Endothelial cell of umbilical vein (primary cell): ENCODE data around the gene TTI1. TPM values are rescaled to one million over a fixed set of nuclear protein-coding genes. Genes with fewer than 3 reads are reported as not detected.

ENCODE experiments used
- BruUV-seq: library from RNA; stranded (reverse); fragments of 400-500 nt; replicated peaks from 2 replicates; lab custom pipeline; 2021; lab: Mats Ljungman, UMichigan
- CTCF ChIA-PET: fragments of 300-600, 350-600 bp; sonication (Branson Sonifier 250); formaldehyde crosslinking; loops from one replicate; lab custom pipeline; 2021; ENCODE audit warnings: antibody characterized with exemption, inconsistent platforms; lab: Charles Lee
- POLR2A ChIA-PET: fragments of 300-600, 350-600 bp; sonication (Branson Sonifier 250); formaldehyde crosslinking; loops from one replicate; lab custom pipeline; 2021; ENCODE audit warnings: antibody characterized with exemption, inconsistent platforms; lab: Charles Lee
- DNase-seq: peaks from one replicate; pipeline ENCODE4 v3.0.0-alpha.2; 2011; ENCODE audit warnings: low read depth, low spot score
- FAIRE-seq: peaks from 2 replicates; lab custom pipeline; 2011; peaks lifted over from hg19 to GRCh38; lab: Jason Lieb, UNC
- H2AFZ ChIP-seq: 2 replicates; pipeline ENCODE4 v1.6.0; 2012; ENCODE audit warnings: low read depth, low read length, control low read depth, inconsistent platforms
- H3K27ac ChIP-seq: 2 replicates; pipeline ENCODE4 v1.5.1; 2011; ENCODE audit warnings: low read depth, mild to moderate bottlenecking, control low read depth, low read length, moderate library complexity; ENCODE audit not compliant: insufficient read depth
- H3K27me3 ChIP-seq, 2 experiments: 2 replicates each; pipeline versions ENCODE4 v1.6.0 to v1.6.1; 2011; ENCODE audit warnings: low read length in 2 of 2, mixed read lengths in 1 of 2; ENCODE audit not compliant: control insufficient read depth in 2 of 2, insufficient read depth in 2 of 2
- H3K36me3 ChIP-seq, 2 experiments: 2 replicates in 1 of 2; 3 replicates in 1 of 2; pipeline ENCODE4 v1.5.1; 2011; ENCODE audit warnings: low read length in 2 of 2, mild to moderate bottlenecking in 1 of 2, moderate library complexity in 1 of 2; ENCODE audit not compliant: control insufficient read depth in 2 of 2, insufficient read depth in 2 of 2; ENCODE audit errors: extremely low read depth in 1 of 2
- H3K4me1 ChIP-seq: 3 replicates; pipeline ENCODE4 v1.5.1; 2011; ENCODE audit warnings: mild to moderate bottlenecking, low read length; ENCODE audit not compliant: control insufficient read depth, insufficient read depth; ENCODE audit errors: extremely low read depth
- H3K4me2 ChIP-seq: 2 replicates; pipeline ENCODE4 v1.6.1; 2011; ENCODE audit warnings: low read length, control low read depth, mixed read lengths; ENCODE audit not compliant: insufficient read depth
- H3K4me3 ChIP-seq, 3 experiments: fragments of 200-600 bp in 1 of 3; sonication (generic), shearing (Covaris generic) in 1 of 3; replicated peaks in 1 of 3; 2 replicates each; pipeline ENCODE4 v1.5.1; 2011 to 2016; ENCODE audit warnings: control low read depth in 3 of 3, low read length in 3 of 3, mild to moderate bottlenecking in 2 of 3, inconsistent platforms in 1 of 3, low read depth in 1 of 3, moderate library complexity in 1 of 3; ENCODE audit not compliant: insufficient read depth in 1 of 3
- H3K79me2 ChIP-seq: 2 replicates; pipeline ENCODE4 v1.6.0; 2012; ENCODE audit warnings: low read length, inconsistent platforms; ENCODE audit not compliant: control insufficient read depth, insufficient read depth
- H3K9ac ChIP-seq: replicated peaks from 2 replicates; pipeline ENCODE3; 2011; ENCODE audit warnings: low read length, control low read depth; ENCODE audit not compliant: insufficient read depth; ENCODE audit errors: extremely low read depth
- H3K9me1 ChIP-seq: replicated peaks from 3 replicates; pipeline ENCODE4 v1.6.0; 2011; ENCODE audit warnings: mild to moderate bottlenecking, low read length; ENCODE audit not compliant: control insufficient read depth, insufficient read depth; ENCODE audit errors: extremely low read depth
- H3K9me3 ChIP-seq: replicated peaks from 2 replicates; pipeline ENCODE4 v1.5.1; 2012; ENCODE audit warnings: low read length, inconsistent platforms; ENCODE audit not compliant: control insufficient read depth, insufficient read depth
- H4K20me1 ChIP-seq: replicated peaks from 2 replicates; pipeline ENCODE3; 2011; ENCODE audit warnings: mild to moderate bottlenecking, low read length; ENCODE audit not compliant: control insufficient read depth, insufficient read depth; ENCODE audit errors: extremely low read depth
- CTCF ChIP-seq, 2 donors: IDR thresholded peaks; 1 replicate in 1 of 2; 2 replicates in 1 of 2; pipeline ENCODE4 v1.5.1; 2011; ENCODE audit warnings: low read length in 2 of 2, mild to moderate bottlenecking in 2 of 2, moderate library complexity in 2 of 2, control low read depth in 1 of 2, inconsistent platforms in 1 of 2, low read depth in 1 of 2; ENCODE audit not compliant: insufficient read depth in 1 of 2; ENCODE audit errors: extremely low read depth in 1 of 2
- FOS ChIP-seq: IDR thresholded peaks from 2 replicates; pipeline ENCODE4 v1.6.1; 2011; ENCODE audit warnings: mild to moderate bottlenecking, low read length, moderate library complexity, borderline replicate concordance; ENCODE audit not compliant: insufficient read depth
- GATA2 ChIP-seq: IDR thresholded peaks from 2 replicates; pipeline ENCODE4 v1.7.0; 2011; ENCODE audit warnings: low read depth, mild to moderate bottlenecking, moderate library complexity, mixed read lengths, low read length; ENCODE audit not compliant: insufficient read length, insufficient read depth
- JUN ChIP-seq: IDR thresholded peaks from 2 replicates; pipeline ENCODE4 v1.6.1; 2011; ENCODE audit warnings: borderline replicate concordance, low read depth; ENCODE audit not compliant: insufficient read length, insufficient read depth
- MAX ChIP-seq: IDR thresholded peaks from 2 replicates; pipeline ENCODE4 v1.6.1; 2011; ENCODE audit not compliant: insufficient read depth, insufficient read length
- MYC ChIP-seq: IDR thresholded peaks from one replicate; pipeline ENCODE4 v1.6.1; 2011; ENCODE audit warnings: mild to moderate bottlenecking, low read depth, low read length
- POLR2A ChIP-seq: IDR thresholded peaks from 2 replicates; pipeline ENCODE4 v1.6.1; 2012; ENCODE audit warnings: low read depth, mild to moderate bottlenecking, control low read depth, low read length
- dilution Hi-C: fragments of 300-500 bp; cut with MboI; formaldehyde crosslinking; loops from one replicate; pipeline ENCODE4 v1.15.0; 2019; ENCODE audit warnings: low sequenced_read_pairs; ENCODE audit not compliant: extremely low pct_ligation_motif_present
- intact Hi-C: fragments of 100-400 bp; cut with micrococcal nuclease; formaldehyde crosslinking; loops from one replicate; pipeline ENCODE4 v1.10.0; 2022
- polyA plus RNA-seq, 4 experiments: library from polyadenylated mRNA; depleted of rRNA in 3 of 4; stranded (reverse) in 3 of 4; unstranded in 1 of 4; fragments of >200 nt; gene quantifications; 2 replicates each; pipeline versions ENCODE4 v1.2.1 to v1.2.3, GENCODE V29; 2011 to 2012; ENCODE audit warnings: missing spikeins in 1 of 4
- total RNA-seq: library from RNA; stranded (reverse); gene quantifications from 2 replicates; pipeline ENCODE4 v1.2.3, GENCODE V29; 2021

Gene TTI1
- total and polyA plus RNA-seq, 2 donors (not counting 3 experiments of a cell fraction or from before 2014, with no cell fraction given), result 13.2 to 23.2 TPM

GRCh38 chr20:38061109-38061508, 27.9 kb upstream of the TTI1 start:
- no TSS peak for BruUV-seq
- dilution Hi-C loops (no loop called here), intact Hi-C loops (no loop called here)

More at GRCh38 chr20:38061109-38061508, 27.9 kb upstream of the TTI1 start:
- Histone ChIP-seq H2AFZ (no peak overlapping the region), H3K27ac (no peak overlapping the region), H3K9ac (no peak overlapping the region), H3K27me3 (no peaks in the 10 kb centered on the region), H3K4me3 (no peak overlapping the region), H3K9me1 (no peaks in the 10 kb centered on the region), H3K79me2 (peaks cover 3% of the 10 kb centered on the region), H3K9me3 (no peaks in the 10 kb centered on the region), H4K20me1 (no peaks in the 10 kb centered on the region), H3K4me2 (no peak overlapping the region), H3K4me1 (peaks cover 17% of the 10 kb centered on the region), H3K36me3 (peaks cover 11 to 15% of the 10 kb centered on the region in 2 experiments)
- DNase-seq, result no peak
- ChIA-PET CTCF (interaction anchor here (0.9 to 5.9 kb wide), 7 partner anchors 9 to 497 kb away, joined by 3 to 130 read pairs (median 5); no protein-coding TSS in a partner anchor), POLR2A (no interaction called here)
- TF ChIP-seq MYC (no peak), POLR2A (no peak), GATA2 (no peak), MAX (no peak), JUN (no peak), CTCF (IDR thresholded peaks at IDR 0.05; ENCODE audit: extremely low read depth in 1 of 2, insufficient read depth in 1 of 2, low read depth in 1 of 2, low read length in 2 of 2) (no peak), FOS (no peak)
- FAIRE-seq, result no peak
